Stromal cell of bone marrow (primary cell): Measurements from ENCODE around the gene DENND6B.

ENCODE experiments used
- DNase-seq: peaks from one replicate; pipeline ENCODE4 v3.0.0-alpha.2; 2012; ENCODE audit warnings: low read depth

The DENND6B gene

DNA sequence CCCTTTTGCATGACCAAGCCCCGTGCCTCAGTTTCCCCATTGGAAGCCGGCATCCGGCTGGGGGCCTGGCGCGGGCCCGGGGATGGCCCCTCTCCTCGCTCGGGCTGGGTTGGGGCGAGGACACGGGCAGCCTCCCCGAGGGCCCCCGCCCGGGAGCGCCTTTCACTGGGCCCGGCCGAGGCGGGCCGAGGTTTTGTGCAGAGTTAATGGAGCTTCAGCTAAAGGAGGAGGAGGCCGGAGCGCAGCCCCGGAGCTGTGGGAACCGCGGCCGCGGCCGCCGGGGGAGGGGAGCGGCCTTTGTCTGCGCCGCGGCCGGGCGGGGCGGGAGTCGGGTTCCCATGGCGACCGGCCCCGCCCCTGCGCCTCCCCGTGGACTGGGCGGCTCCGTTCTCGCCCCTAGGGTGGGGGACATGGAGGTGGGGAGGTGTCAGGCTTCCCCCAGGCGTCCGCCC lies 55.3 kb downstream of the DENND6B start:
- no peak for DNase-seq

DNA sequence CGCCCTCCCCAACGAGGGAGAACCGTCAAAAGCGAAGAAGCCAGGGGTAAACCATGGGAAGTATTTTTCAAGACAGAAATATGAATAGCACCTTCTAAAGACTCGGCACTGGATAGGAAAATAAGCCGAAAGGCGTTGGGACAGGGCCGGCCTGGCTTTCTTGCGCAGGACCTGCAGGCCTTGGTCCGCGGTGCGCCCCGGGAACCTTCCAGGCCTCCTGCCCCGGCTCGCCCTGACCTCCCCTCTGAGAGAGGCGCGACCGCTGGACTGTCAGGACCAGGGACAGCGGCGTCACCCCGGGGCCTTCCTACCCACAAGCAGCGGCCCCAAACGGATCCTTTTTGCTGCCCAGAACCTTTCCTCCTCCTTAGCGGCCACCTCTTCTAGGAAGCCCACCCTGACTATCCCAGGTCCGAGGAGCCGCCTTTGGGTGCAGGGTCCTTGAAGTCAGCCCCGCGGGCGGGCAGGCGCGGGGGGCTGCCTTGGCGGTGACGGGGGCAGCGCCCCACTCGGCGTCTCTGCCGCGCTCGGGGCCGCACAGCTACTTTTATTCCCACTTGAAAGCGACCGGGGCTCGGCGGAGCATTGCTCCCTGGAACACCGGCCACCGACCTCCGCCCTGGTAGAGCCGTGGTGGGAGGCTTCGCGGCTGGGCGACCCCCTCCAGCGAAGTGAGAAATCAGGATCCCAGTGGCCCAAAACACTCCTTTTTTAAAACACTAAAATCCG lies 56.0 kb downstream of the DENND6B start:
- no peak for DNase-seq

DNA sequence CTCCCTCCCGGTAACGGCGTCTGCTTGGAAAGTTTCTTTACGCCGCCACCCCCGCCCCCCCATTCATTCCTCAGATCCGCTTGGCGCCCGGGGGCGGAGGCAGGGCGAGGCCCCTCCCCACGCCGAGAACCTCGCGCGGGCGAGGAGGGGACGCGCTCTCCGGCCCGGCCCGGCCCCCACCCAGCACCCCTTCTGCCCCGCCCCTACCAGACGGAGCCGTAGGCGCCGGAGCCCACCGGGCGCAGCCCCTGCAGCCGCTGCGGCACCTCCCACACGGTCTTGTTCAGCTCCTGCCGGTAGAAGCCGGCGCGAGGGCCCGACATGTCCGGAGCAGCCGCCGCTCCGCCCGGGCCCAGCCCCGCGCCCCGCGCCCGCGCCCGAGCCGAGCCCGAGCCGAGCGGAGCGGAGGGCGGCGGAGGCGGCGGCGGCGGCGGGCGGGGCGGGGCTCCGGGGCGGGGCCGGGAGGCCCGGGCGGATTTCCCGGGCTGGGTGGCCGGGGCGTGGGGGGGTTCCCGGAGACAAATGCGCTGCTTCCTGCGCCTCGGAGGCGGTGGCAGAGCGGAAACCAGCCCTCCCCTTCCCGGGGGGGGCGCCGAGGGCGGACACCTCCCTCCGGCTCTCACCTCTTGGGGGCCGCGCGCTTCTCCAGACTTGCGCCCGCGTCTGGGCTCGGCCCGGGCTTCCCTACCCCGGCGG lies 56.7 kb downstream of the DENND6B start, which contains the start of gene MAPK11:
MAPK11 (minus strand) TSS at position 411 of the 696 bp plus-strand sequence; CDS start at position 323, 88 bp downstream.
- no peak for DNase-seq

DNA sequence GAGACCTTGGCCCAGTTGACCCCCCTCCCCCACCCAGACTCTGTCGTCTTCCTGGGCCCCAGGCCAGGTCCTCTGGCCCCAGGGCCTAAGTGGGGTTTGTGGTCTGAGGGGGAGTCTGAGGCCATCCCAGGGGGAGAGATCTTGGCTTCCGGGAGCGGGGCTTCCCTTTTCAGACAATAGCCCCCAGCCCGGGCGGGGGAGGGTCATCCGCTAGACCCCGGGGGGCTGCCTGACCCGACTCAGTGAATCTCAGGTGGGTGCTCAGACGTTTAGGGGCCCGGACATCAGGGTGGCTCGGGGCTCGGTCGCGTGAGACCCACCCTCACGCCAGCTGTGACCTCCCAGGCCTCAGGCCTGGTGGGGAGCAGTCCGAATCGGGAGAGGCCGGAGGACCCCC lies 57.2 kb downstream of the DENND6B start:
- DNase-seq: no peak

DNA sequence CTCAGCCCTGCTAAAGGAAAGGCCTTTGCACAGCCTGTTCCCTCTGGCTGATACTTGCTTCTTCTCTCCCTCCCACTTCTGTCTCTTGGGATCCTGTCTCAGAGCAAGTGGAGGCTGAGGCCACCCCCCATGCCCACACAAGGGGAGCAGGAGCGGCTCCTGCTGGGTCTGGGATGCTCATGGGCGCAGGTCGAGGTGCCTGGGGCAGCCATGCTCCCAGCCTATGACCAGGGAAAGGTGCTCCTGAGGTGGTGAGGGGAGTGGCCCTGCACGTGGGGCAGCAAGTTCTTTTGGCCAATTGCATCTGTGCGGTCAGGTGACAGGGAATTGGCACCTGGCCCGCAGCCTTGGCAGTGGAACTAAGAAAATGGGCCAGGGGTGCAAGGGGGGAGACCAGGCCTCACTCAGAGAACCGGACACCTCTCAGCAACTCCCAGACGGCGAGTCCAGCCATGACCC lies 58.1 kb downstream of the DENND6B start:
- DNase-seq: no peak

DNA sequence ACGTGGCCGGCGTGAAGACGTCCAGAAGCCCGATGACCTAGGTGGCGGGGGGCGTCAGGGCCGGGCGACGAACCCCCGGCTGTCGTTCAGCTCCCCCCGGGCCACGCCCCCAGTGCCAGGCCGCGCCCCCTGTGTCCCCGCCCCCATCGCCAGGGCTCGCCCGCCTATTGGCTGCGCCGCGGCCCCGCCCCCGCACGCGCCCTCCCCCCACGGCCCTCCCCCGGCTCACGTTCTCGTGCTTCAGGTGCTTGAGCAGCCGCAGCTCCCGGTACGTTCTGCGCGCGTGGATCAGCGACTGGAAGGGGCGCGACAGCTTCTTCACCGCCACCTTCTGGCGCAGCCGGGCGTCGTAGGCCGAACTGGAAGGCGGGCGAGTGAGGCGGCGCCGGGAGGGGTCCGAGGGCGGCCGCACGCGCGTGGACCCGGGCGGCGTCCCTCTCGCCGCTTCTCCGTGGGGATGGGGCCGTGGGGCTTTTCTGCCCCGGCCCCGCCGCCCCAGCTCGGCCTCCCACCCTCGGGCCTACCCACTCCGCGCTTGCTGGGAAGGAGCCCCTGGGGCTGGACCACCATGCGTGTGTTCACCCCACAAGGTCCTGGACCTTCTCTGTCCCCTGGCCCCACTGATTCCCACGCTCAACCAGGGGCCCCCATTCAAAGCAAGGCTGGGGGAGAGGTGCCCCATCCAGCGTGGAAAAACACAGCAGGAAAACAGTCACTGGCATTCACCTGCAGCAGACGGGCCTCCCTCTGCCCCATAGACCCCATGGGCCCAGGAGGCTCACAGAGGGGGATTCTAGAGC lies 59.0 kb downstream of the DENND6B start:
- DNase-seq: no peak

DNA sequence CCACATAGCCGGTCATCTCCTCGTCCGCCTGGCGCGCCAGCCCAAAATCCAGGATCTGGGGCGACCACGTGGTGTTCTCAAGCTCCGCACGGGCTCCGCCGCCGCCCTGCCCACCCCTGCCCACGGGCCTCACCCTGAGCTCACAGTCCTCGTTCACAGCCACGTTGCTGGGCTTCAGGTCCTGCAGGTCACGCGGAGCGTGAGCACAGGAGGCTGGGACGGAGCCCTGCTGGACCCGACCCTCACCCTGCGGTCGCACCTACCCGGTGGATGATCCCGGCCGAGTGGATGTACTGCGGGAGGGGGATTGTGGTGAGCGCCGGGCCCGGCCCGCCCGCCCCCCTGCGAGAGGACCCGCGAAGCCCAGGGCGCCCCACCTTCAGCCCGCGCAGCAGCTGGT lies 59.8 kb downstream of the DENND6B start:
- no peak for DNase-seq

DNA sequence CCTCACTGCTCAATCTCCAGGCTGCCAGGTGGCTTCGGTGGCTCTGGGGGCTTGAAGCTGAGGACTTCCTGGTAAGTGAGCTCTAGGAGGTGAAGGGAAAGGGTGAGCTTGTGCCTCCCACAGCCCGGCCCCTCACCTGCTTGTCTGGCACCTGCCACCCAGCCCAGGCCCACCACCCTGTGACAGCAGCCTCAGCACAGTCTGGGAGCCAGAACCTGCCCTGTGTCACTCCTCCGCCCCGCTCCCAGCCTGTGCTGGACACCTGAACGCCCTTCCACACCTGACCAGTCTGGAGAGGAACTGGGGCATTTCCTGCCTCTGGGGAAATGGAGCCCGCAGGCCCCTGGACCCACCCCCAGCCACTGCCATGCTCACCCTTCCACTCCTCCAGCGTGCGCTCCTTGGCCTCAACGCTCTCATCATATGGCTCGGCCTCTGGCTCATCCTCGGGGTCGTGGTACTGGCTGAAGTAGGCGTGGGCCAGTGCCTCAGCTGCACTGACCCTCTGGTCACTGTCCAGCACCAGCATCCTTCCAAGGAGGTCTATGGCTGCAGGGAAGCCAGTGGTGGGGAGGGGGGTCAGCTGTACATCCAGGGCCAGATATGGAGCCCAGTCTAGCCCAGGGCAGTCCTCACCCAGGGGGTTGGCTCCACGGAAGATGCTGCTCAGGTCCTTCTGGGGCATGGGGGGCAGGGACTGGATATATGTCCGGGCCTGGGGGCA lies 61.7 kb downstream of the DENND6B start:
- DNase-seq: no peak

DNA sequence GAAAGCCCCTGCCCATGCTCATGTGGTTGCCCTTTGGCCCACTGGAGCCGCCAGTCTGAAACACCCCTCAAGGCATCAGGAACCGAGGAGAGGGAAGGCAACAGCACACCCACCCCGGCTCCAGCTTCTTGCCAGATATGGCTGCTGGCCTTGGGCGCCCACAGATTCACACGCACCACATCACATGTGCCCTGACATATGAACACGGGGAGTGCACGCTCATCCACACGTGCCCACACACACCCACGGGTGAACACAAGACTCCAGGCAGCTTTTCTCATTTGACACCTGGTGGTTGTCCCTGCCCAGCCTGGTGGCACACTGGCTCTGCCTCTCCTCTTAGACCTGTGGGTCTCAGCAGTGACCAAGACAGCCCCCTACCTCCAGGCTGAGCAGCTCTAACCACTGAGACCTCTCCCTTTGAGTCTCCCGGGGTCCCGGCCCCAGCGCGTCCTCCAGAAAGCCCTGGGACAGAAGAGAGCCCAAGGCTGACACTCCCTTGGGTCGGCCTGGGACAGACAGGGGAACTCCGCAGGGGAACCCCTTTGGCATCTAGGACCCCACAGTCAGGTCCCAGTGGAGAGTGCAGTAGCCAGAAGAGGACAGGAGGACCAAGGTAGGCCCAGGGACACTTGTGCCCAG lies 62.6 kb downstream of the DENND6B start:
- DNase-seq: no peak

DNA sequence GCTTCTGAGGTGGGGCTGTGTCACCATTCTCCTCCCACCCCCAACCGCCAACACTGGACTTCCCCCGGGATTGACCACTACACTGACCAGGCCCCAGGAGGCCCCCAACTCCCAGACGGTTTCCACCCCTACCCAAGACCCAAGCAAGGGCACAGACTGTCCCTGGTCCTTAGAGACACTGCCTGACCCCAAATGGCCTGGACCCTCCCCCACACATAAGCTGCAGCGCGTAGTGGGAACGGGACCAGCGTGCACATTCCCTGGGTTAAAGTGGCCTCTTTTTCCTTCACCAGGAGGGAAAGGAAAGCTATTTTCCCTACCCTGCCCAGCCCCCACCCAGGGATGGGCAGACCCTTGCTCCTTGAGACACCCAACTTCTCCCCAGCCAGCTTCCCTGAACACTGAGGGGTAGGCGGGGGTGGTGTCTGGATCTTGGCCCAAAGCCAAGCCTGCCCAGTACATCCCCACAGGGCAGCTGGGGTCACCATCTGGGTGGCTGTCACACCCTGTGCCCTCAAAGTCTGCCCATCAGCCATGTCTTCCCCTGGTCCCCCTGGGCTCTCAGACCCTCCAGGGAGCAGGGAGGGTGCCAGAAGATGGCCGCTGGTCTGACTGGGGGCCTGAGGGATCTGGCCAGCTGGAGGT lies 63.7 kb downstream of the DENND6B start:
- DNase-seq: no peak

DNA sequence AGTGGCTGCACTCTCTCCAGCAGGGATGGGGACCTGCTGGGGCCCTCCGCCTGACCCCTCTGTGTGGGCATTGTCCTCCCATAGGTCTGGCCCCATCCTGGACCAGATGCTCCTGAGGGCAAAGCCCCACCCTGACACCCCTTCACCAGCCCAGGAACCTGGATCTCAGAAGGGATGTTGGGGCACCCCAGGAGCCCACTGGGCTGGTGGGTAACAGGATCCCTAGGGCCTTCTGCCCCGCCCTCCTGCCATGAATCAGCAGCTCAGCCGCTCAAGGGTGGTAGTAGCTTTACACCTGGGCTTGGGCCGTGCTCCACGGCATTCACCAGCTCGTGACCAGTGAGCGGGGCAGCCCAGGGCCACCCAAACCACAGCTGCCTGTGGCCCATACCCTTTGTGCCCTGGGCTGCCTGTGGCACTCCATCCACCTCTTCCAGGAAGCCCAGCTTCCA lies 64.3 kb downstream of the DENND6B start:
- no peak for DNase-seq

DNA sequence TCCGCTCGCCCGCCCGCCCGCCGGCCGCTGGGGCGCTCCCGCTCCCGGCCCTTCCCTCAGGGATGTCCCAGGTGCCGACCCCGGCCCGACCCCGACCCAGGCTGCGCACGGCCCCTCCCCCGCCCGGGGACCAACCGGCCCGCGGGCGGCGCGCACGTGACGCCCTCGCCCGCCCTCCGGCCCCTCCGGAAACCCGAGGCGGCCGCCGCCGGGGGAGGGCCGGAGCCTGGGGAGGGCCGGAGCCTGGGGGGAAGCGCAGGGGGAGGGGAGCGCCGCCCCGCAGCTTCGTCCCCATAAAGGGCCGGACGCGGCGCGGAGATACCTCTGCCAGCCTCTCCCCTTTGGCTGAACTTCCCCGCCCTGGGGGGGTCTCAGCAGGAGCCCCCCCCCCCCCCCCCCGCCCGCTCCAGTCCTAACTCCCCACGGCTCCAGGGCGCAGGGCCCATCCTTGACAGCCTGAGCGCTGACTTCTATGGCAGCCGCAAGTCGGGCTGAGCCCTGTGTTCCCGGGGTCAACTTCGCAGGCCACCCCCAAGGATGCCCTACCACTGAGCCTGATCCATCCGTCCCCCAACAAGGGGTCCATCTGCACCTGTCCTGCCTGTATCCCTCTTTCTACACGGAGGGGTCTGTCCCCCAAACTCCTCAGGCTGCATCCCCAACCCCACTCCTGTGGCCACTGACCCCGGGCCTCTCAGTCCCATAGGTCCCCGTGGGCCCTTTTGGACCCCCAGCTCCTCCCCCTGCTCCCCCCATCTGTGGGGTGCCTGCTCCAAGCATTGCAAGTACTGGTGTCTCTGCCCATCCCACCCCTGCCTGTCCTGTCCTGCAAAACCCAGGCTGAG lies 65.0 kb downstream of the DENND6B start, which contains the start of gene MAPK12:
MAPK12 (minus strand) TSS at position 69 of the 845 bp plus-strand sequence. CDS start 174 bp downstream, outside the sequence.
- no peak for DNase-seq

DNA sequence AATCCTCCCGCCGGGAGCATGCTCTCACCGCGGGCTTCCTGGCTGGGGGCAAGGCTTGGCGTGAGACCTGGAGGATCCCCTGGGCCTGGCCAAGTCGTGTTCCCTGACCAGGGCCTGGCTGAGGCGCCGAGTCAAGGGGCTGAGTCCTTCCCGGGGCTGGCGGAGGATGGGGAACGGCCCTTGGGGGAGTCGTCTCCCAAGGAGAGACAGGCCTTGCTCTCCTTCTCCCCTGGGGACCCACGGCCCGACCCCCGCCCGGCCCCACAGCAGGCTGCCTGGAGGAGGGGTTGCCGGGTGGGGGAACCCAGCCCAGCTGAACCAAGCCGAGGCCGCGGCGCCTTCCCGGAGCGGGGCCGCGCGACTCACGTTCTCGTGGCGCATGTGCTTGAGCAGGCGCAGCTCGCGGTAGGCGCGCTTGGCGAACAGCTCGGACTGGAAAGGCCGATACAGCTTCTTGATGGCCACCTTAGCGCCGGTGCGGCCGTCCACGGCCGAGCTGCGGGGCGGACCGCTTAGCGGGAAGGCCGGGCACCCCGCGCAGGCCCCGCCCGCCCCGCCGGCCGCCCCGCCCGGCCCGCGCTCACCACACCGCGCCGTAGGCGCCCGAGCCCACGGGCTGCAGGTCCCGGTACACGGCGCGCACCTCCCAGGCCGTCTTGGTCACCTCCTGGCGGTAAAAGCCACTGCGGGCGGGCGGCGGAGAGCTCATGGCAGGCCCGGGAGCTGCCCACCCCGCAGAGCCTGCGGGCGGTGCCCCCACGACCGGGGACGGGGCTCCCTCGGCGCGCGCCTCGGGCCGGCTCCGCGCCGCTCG lies 65.8 kb downstream of the DENND6B start:
- no peak for DNase-seq

DNA sequence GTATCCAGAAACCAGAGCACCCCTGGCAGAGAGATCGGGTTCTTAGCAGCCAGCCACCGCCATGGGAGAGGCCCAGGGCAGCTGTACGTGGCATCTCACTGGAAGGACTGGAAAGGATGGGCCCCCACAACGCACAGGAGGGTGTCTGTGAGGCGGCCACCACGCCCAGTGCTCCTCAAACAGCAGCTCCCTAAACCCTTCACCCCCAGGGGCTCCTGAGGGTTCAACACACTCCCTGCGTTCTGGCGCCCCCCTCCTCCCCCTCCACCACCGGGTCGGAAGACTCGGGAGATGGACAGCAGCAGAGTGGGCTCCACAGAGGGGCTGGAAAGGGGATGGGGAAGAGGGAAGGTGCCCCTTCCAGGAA lies 66.4 kb downstream of the DENND6B start:
- DNase-seq: no peak

DNA sequence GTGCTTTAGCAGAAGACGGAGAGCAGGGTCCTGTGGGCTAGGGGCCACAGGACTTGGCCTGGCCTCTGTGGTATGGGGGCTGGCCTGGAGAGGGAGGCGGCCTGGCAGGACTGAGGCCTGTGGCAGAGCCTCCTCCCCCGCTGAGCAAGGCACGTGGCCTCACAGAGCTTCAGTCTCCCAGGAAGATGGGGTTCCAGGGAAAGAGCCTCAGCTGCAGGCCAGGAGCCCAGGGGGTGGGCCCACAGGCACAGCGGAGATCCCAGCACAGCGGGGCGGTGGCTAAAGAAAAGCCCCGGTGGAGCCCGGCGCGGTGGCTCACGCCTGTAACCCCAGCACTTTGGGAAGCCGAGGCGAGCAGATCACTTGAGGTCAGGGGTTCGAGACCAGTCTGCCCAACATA lies 67.5 kb downstream of the DENND6B start:
- no peak for DNase-seq
